Stimulated activated CD4-positive, alpha-beta T cell treated with anti-CD3 and anti-CD28 coated beads, Interleukin-4, amount 100 ng/mL, for 24 hours (primary cell): ENCODE measurements around the gene DHRS7.
"Not testable (repeated sequence)": the region's sequence is repeated elsewhere in the genome, so short reads cannot be mapped to it uniquely, and the experiment has no call there.

Experiments
- DNase-seq: peaks from one replicate; pipeline ENCODE4 v3.0.0-alpha.2; 2020

DHRS7 gene

DNA sequence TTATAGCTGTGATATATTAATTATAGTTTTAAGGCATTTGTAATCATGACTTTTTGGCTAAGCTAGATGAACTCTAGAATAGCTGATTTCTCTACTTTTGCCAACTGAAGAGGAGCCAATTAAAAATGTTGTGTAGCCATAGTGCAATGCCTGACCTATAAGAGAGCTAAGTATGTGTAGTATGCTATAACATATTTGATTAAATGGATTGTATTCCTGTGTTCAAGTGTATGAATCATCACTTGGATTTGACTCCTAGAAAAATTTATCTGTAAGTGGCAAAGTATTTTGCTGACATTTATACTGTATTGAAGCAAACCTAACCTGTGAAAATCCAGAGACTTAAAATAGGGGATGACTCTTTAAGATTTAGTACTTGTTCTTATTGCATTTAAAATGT is 39.3 kb downstream of the DHRS7 start:
- no peak for DNase-seq

DNA sequence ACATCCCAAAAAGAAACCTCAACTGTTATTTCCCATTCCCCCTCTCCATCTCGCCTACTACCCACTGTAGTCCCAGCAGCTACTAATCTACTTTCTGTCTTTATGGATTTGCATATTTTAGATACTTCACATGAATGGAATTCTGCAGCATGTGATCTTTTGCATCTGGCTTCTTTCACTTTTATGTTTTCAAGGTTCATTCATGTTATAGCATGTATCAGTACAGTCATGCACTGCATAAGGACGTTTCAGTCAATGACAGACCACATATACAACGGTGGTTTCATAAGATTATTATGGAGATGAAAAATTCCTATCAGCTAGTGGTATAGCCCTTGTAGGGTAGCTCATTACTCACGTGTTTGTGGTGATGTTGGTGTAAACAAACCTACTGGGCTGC is 49.0 kb downstream of the DHRS7 start:
- DNase-seq, result no peak

DNA sequence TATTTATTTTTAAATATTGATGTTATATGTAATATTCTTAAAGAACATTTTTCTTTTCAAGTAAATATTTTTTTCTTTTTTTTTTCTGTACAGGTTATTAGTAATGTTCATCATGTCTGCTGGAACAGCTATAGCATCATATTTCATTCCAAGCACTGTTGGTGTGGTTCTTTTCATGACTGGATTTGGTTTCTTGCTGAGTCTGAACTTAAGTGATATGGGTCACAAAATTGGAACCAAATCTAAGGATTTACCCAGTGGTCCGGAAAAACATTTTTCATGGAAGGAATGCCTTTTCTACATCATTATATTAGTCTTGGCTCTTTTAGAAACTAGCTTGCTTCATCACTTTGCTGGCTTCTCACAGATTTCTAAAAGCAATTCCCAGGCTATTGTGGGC is 50.3 kb downstream of the DHRS7 start:
- no peak for DNase-seq

DNA sequence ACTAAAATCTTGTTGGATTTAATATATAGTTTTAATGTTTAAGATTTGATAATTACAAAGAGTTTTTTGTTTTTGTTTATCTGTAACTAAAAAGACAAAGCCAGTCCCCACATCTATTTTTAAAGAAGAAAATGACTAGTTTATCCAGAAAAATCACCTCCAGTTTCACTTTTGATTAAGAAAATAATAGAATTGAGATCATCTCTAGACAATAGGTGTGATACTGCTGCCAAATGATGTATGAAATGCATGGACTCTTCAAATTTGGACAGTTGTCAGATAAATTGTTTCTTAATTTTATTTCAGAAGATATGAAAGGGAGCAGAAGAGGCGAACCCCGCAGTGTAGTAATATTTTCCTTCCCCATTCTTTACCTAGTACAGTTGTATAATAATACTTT is 53.5 kb downstream of the DHRS7 start:
- DNase-seq, result no peak

DNA sequence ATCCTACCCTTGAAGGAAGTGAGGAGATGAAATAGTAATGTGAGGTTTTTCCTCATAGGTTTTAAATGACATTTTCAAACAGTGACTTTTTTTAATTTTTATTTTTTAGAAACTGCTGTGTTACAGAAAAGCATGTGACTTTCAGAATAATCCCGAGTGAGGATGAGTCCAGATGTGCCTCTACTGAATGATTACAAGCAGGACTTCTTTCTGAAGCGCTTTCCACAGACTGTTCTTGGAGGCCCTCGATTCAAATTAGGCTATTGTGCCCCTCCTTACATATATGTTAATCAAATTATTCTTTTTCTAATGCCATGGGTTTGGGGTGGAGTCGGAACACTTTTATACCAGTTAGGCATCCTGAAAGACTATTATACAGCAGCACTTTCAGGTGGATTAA is 57.7 kb downstream of the DHRS7 start:
- DNase-seq, result no peak

DNA sequence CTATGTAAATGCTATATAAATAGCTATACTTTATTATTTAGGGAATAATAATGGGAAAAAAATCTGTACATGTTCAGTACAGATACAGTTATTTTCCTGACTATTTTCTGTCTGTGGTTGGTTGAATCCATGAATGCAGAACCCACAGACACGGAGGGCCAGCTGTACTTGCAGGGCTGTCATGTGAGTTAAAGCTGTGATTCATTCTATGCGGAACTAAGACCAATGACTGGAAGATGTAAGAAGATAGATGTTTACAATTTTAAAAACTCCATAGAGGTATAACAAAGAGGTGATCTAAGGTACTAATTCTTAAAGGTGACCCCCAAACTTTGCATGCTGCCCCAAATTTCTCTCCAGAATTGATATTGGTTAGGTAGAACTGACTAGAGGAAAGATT is 58.9 kb downstream of the DHRS7 start:
- no peak for DNase-seq

DNA sequence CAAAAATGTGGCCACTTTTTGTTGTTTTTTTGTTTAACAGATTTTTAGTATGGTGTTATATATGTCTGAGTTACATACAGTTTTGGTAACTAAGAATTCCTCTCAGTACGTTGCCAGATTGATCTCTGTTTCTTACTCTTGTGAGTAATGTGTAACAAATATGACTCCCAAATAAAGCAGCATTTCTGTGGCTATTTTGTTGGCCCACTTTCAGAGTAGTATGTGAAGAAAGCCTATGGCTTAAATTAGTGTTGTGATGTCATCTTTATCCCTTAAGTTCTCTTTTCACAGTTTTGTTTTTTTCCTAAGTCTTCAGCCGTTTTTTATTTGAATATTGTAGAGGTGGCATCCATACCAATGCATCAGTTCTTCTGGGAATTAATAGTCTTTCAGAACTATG is 62.8 kb downstream of the DHRS7 start:
- DNase-seq, result no peak

DNA sequence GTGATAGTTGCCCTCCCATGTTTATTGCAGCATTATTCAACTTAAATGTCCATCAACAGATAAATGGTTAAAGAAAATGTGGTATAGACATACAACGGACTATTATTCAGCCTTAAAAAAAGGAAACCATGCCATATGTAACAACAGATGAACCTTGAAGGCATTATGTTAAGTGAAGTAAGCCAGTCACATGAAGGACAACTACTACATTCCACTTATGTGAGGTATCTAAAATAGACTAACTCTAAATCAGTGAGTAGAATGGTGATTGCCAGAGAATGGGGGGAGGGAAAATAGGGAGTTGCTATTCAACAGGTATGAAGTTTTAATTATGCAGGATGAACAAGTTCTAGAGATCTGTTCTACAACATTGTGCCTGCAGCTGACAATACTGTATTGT is 63.4 kb downstream of the DHRS7 start:
- no peak for DNase-seq

DNA sequence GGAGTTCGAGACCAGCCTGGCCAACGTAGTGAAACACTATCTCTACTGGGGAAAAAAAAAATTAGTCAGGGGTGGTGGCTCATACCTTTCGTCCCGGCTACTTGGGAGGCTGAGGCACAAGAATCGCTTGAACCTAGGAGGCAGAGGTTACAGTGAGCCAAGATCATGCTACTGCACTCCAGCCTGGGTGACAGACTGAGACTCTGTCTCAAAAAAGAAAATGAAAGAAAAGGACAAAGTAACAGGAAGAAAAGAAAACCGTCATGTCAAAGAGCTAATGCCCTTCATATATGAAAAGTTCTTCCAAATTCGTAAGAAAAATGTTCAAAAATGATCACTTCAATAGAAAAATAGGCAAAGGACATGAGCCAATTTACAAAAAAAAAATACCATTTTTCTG is 65.3 kb downstream of the DHRS7 start:
- DNase-seq, result not testable (repeated sequence)

DNA sequence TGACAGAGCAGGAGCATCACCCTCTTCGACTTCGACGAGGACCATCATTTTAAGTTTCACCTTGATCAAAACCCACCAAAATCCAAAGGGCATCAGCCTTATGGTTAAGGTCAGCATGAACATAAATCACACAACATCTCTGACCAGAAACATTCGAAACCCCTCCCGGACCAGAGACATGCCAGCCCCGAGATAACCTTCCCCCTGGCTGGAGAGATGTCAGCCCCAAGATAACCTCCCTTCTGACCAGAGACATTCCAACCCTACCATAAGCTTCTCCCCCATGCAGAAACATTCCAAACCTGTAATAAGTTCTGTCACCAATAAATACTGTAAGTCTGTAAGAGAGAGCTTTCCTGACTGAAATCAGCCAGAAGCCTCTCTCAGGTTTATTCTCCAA is 67.2 kb downstream of the DHRS7 start:
- DNase-seq, result no peak

DNA sequence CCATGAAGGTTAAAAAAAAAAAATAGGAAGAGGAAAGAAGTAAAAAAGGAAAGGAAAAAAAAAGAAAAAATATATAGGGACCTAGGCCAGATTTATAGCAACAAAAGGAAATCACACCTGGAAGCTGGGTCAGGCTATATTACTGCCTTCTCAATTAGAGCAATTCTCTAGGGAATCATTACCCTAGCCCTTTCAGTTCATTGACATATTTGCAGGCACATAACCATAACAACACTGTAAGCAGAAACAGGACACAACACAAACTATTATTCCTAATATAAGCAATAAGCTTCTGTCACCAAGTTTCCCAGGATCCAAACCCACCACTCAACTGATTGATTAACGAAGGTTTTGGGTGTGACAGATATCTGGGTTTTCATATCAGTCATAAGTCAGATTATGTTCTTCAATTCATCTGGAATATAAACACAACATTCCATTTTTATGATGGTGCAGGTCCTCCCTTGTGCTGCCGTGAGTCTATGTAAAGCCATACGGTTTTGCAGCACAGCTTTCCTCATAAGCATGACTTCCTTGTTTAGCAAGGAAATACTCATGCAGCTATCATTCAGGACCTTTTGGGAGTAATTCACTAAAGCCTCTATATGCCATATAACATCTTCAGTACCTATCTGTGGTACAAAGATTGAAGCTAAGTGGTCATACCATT is 69.3 kb downstream of the DHRS7 start:
- DNase-seq, result no peak

DNA sequence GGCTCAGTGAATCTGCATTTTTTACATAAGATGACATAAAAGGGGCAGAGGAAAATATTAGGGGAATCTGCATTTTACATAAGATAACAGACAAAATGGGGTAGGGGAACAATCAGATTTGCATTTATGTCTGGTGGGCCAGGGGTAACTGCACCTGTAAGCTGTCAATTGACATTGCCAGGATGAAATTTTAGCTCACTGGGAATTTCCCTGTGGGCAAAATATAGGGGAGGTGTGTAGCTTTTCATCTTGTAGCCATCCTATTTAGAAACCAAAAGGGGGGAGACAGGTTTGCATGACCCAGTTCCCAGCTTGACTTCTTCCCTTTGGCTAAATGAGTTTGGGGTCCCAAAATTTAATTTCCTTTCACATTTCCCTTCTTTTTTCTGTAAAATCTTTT is 70.0 kb downstream of the DHRS7 start:
- no peak for DNase-seq

DNA sequence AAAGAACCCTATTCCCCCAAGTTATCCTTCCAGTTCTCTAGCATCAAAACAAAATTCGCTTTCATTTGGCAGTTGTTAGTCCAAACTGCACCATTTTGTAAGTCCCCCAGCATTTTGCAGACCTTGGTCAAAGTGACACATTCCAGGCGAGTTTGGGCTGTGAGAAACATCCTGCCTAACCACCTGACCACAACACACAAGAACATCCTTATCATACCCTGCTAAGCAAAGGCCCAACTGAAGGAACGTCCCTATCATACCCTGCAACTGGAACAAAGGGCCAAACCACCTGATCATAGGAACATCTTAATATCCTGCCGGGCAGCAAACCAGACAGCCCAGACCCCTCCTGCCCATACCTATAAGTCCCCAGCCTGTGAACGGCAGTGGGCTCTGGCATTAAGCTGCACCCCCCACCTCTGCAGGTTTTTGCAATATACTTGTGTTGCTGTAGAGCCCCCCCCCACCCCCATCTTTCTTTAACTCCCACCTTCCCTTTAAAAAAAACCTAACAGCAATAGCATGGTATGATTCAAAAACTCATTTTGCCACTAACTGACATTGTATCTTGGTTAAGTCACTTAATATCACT is 70.8 kb downstream of the DHRS7 start:
- DNase-seq, result no peak
